ENCODE data around the gene DNAH11.
"Not testable (repeated sequence)": the region's sequence is repeated elsewhere in the genome, so short reads cannot be mapped to it uniquely, and the experiment has no call there.

DNAH11 gene, protein sequence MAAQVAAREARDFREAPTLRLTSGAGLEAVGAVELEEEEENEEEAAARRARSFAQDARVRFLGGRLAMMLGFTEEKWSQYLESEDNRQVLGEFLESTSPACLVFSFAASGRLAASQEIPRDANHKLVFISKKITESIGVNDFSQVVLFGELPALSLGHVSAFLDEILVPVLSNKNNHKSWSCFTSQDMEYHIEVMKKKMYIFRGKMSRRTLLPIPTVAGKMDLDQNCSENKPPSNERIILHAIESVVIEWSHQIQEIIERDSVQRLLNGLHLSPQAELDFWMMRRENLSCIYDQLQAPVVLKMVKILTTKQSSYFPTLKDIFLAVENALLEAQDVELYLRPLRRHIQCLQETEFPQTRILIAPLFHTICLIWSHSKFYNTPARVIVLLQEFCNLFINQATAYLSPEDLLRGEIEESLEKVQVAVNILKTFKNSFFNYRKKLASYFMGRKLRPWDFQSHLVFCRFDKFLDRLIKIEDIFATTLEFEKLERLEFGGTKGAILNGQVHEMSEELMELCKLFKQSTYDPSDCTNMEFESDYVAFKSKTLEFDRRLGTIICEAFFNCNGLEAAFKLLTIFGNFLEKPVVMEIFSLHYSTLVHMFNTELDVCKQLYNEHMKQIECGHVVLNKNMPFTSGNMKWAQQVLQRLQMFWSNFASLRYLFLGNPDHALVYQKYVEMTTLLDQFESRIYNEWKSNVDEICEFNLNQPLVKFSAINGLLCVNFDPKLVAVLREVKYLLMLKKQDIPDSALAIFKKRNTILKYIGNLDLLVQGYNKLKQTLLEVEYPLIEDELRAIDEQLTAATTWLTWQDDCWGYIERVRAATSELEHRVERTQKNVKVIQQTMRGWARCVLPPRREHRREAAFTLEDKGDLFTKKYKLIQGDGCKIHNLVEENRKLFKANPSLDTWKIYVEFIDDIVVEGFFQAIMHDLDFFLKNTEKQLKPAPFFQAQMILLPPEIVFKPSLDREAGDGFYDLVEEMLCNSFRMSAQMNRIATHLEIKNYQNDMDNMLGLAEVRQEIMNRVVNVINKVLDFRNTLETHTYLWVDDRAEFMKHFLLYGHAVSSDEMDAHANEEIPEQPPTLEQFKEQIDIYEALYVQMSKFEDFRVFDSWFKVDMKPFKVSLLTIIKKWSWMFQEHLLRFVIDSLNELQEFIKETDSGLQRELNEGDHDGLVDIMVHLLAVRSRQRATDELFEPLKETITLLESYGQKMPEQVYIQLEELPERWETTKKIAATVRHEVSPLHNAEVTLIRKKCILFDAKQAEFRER (N-terminal part only)

DNA sequence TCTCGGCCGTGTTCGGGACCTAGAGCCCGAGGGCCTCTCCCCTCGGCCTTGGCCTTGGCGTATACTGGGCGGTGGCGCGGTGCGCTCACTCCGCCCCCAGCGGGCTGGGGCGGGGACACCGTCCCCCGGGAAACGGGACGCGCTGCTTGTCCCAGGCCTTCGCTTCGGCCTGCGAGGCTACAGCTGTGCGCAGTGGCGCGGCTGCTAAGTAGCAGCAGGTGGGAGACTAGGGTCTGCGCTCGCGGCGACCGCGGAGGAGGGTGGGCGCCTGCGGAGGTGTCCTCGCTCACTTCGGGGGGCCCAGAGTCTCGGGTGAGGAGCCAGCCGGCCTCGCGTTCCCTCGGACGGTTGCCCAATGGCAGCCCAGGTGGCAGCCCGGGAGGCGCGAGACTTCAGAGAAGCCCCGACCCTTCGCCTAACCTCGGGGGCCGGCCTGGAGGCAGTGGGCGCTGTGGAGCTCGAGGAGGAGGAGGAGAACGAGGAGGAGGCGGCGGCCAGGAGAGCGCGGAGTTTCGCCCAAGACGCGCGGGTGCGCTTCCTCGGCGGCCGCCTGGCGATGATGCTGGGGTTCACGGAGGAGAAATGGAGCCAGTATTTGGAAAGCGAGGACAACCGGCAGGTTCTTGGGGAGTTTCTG lies at the start of gene DNAH11:
TSS of gene DNAH11 (plus strand) at position 149 of the 637 bp plus-strand sequence. CDS start at position 356, 207 bp downstream.
- peak; percentile 53 to 62 for ATAC-seq

DNA sequence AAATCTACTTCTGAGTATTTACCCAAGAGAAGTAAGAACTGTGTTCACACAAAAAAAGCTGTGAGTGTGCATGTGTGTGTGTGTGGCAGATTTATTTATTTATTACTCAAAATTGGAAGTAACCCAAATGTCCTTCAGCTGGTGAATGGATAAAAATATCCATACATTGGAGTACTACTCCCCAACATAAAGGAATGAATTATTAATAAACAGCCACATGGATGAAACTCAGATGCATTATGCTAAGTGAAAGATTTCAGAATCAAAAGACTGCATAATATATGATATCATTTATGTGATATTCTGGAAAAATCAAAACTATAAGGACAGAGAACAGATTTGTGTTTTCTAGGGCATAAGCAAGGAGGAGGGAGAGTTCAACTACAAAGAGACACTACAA lies 47.1 kb upstream of the DNAH11 start:
- ATAC-seq: no peak

DNA sequence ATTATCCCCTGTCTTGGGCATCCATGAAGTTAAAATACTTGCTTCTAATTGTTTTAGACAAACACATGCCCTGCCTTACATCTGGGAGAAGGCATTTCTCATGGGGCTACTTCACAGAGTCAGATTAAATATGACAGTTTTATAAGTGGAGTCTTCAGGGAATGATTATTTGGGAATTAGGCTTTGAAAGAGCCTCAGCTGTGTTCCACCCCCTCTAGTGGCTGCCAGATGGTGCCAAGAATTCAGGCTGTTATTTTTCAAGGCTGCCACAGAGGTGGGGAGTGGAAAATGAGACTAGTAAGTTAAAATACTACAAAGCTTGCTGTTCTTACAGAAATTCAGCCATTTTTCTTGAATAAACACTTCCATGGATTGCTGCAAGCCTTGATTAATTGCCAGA lies 45.8 kb upstream of the DNAH11 start:
- no peak for ATAC-seq

DNA sequence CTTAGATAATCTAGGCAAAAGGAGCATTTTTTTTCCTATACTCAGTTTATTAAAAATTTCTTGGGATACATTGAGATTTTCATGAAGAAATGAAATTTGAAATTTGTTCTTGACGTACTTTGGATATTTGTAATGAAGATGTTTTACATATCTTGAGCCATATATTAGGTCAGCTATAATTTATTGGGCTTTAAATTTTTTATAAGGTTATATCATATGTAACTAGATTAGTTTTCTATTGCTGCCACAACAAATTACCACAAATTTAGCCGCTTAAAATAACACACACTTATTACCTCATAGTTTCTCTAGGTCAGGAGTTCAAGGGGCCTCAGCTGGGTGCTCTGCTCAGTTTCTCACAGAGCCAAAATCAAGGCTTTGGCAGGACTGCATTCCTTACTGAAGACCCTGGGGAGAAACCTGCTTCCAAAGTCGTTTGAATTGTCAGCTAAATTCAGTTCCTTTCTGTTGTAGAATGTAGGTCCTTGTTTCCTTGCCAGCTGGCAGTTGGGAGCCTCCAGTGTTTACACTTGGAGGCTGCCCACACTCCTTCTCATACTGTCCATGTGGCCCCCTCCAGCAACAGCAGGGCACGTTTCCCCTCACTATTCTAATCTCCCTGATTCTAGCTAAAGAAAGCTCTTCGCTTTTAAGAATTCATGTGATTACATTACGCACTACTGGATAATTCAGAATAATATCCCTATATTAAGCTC lies 42.6 kb upstream of the DNAH11 start:
- ATAC-seq: no peak

GRCh38 chr7:21504021-21504420 lies 38.8 kb upstream of the DNAH11 start:
- ATAC-seq: no peak

- ATAC-seq: no peak
These were observed 35.1 kb upstream of the DNAH11 start for GRCh38 chr7:21507627-21508343.

GRCh38 chr7:21508538-21508937 lies 34.3 kb upstream of the DNAH11 start:
- no peak for ATAC-seq

- no peak for ATAC-seq
These were observed 28.8 kb upstream of the DNAH11 start for GRCh38 chr7:21514062-21514461.

GRCh38 chr7:21524680-21525079 lies 18.2 kb upstream of the DNAH11 start:
- ATAC-seq: no peak

DNA sequence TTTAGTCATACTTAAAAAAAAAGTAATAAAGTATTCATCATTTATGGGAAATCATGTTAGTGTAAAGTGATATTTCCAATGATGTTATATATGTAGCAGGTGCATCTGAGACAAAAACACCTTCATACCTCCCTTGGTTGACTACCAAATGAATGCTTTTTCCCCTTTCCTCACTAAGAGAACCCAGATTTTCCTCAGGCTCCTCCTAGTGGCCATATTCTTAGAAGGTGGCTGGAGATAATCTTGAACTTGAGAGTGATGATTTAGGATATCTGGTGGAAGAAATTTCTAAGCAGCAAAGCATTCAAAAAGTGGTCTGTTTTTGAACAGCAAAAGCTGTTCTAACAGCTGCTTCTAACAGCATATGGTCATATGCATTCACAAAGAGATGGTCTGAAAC lies 16.8 kb upstream of the DNAH11 start:
- ATAC-seq: no peak

- ATAC-seq: no peak
These were observed 16.4 kb upstream of the DNAH11 start for GRCh38 chr7:21526448-21526847.

GRCh38 chr7:21532485-21532884 lies 10.4 kb upstream of the DNAH11 start:
- ATAC-seq: not testable (repeated sequence)

DNA sequence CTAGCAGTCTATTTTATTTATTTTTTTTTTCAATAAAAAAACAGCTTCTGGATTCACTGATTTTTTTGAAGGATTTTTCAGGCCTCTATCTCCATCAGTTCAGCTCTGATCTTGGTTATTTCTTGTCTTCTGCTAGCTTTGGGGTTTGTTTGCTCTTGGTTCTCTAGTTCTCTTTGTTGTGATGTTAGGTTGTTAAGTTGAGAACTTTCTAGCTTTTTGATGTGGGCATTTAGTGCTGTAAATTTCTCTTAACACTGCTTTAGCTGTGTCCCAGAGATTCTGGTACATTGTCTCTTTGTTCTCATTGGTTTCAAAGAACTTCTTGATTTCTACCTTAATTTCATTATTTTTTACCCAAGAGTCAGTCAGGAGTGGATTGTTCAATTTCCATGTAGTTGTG lies 9.2 kb upstream of the DNAH11 start:
- not testable (repeated sequence) for ATAC-seq

DNA sequence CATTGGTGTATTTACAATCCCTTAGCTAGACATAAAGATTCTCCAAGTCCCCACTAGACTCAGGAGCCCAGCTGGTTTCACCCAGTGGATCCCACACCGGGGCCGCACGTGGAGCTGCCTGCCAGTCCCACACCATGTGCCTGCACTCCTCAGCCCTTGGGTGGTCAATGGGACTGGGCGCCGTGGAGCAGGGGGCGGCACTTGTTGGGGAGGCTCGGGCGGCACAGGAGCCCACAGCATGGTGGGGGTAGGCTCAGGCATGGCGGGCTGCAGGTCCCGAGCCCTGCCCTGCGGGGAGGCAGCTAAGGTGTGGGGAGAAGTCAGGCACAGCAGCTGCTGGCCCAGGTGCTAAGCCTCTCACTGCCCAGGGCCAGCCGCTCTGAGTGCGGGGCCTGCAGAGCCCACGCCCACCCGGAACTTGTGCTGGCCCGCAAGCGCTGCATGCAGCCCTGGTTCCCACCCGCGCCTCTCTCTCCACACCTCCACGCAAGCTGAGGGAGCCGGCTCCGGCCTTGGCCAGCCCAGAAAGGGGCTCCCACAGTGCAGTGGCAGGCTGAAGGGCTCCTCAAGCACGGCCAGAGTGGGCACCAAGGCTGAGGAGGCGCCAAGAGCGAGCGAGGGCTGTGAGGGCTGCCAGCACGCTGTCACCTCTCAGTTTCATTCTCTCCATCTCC lies 6.3 kb upstream of the DNAH11 start:
- ATAC-seq: not testable (repeated sequence)

DNA sequence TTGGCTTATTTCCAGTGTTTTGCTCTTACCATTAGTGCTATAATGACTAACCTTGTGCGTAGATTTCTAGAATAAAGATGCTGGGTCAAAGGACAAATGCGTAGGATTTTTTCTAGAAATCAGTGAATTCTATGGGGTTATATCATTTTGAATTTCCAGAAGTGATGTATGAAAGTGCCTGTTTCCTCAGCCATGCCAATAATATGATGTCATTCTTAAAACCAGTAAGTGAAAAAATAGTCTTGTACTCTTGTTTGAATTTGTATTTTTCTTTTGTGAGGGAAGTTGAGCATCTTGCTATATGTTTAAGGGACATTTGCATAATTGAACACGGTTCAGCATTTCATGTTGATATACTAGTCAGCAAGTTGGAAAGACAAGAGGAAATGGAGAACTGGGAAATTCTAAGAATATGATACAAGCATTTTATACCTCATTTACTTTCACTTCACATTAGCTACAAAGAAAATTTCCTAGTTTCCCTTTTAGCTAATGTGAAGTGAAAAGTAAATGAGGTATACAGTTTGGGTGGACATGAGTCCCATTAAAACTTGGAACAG lies 3.8 kb upstream of the DNAH11 start:
- ATAC-seq: no peak

DNA sequence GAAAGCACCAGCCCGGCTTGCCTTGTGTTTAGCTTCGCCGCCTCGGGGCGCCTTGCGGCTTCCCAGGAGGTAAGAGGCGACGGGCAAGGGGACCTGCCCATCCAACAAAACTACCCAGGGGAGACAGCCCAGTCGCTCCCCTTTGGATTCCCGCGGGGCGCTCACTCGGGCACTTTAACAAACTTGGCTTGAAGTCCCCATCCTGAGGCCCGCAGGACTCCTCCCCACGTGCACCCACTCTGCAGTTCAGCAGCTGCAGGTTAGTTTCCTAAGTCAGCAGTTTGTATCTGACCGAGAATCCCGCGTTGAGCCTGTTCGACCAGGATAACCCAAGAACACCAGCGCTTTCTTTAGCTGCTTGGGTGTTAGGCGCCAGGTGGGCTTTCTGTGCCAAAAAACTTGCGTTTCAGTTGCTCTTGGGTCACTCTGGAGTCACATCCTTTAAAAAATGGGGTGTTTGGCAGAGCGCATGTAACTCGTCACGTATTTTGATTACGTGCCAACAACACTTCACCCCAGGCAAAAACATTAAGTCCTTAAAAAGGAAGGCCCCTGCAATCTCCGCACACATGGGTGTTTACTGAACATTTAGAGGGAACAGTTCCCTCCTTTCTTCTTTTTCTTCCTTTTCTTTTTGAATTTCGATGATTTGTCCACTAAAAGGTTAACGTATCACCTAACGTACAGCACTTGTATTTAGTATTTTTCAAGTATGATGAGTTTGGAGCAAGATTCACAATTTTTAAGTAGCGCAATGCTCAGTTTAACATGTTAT lies 876 bp downstream of the DNAH11 start:
- no peak for ATAC-seq

DNA sequence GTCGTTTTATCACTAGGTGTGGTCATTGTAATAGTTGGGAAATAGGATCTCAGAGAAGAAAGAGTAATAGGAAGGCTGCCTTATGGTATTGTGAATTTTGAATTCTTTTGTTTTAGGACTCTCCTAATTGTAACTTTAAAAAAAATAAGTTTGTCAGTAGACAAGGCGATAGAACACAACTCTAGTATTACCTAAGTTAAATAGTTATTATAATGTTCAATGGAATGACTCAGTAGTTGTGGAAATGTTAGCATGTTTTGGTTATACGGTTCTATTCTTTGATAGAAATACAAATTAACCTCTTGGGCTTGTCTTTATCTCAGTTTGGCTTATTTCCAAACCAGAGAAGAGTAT lies 1.4 kb downstream of the DNAH11 start:
- ATAC-seq: no peak

- ATAC-seq: no peak
These were observed 1.9 kb downstream of the DNAH11 start for GRCh38 chr7:21544715-21545114.

DNA sequence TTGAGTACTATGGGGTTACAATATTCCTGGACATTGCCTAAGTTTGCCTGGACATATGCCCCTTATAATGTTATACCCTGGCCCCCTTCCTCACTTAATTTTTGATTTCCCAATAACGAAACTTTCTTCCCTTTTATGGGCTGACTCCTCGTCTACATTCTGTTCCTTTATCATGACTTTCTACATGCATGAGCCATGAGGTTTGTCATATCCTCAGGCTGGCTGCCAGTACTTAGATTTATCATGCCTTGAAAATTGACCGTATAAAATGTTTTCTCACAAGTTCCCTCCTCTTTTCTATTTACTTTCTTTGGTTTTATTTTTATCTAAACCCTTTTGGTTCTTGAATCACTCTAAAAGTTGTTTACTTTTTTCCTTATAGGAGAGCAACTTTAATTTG lies 4.7 kb downstream of the DNAH11 start:
- no peak for ATAC-seq
